Measurements from ENCODE around the gene SH3PXD2A. TPM values are rescaled to one million over a fixed set of nuclear protein-coding genes. Genes with fewer than 3 reads are reported as not detected.
A peak's percentile ranks its signal among the peaks of the same experiment; 100 is the strongest.

Gene SH3PXD2A
- total RNA-seq, 2 experiments from 2014 or later, result 7.8 to 8.5 TPM

- Mint-ChIP-seq H3K9me3 (no peaks in the 10 kb centered on the region), H3K4me1 (ENCODE audit: low read depth) (no peaks in the 10 kb centered on the region), H3K4me3 (no peak overlapping the region), H3K27ac (no peak overlapping the region), H3K36me3 (ENCODE audit: low read depth) (peaks cover 4% of the 10 kb centered on the region), H3K27me3 (ENCODE audit: low read depth) (no peaks in the 10 kb centered on the region)
- intact Hi-C loops (cut with micrococcal nuclease), result no loop called here
- no peak for DNase-seq
- CTCF ChIA-PET, result interaction anchor here (0.8 to 1.3 kb wide), 3 partner anchors 13 to 160 kb away, joined by 3 to 4 read pairs (median 3); no protein-coding TSS in a partner anchor
Observed at GRCh38 chr10:103872137-103872931, 17.0 kb upstream of the SH3PXD2A start.

DNA sequence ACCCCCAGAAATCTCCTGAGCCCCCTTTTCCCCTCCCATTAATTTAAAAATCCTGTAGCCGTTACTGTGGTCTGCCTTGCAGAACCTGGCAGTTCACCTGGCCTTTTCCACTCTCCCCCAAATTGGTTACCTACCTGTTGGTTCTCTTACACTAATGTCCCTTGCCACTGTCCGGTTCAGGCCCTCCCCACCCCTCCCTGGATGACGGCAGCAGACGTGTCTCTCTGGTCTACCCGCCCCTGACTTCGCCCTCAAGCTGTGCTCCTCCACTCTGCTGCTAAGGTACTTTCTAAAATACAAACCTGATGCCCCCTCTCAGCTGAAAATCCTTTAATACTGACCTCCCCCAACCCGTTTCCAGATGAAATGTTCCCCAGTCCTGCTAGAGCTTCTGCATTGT, 15.6 kb upstream of the SH3PXD2A start:
- CTCF ChIA-PET, result interaction anchor here (1.1 kb wide), 1 partner anchor 14 kb away, joined by 3 read pairs; no protein-coding TSS in a partner anchor
- no peak for DNase-seq
- intact Hi-C loops (cut with micrococcal nuclease), result no loop called here
- H3K4me1 Mint-ChIP-seq (ENCODE audit: low read depth), result no peaks in the 10 kb centered on the region
- no peak overlapping the region for H3K4me3 Mint-ChIP-seq
- H3K9me3 Mint-ChIP-seq, result peaks cover 2% of the 10 kb centered on the region
- no peak overlapping the region for H3K27ac Mint-ChIP-seq
- H3K36me3 Mint-ChIP-seq (ENCODE audit: low read depth), result peaks cover 4% of the 10 kb centered on the region
- no peaks in the 10 kb centered on the region for H3K27me3 Mint-ChIP-seq (ENCODE audit: low read depth)

GRCh38 chr10:103870516-103870915, 15.1 kb upstream of the SH3PXD2A start:
- CTCF ChIA-PET, result no interaction called here
- no peaks in the 10 kb centered on the region for H3K27me3 Mint-ChIP-seq (ENCODE audit: low read depth)
- H3K4me1 Mint-ChIP-seq (ENCODE audit: low read depth), result no peaks in the 10 kb centered on the region
- peaks cover 6% of the 10 kb centered on the region for H3K9me3 Mint-ChIP-seq
- no peak overlapping the region for H3K4me3 Mint-ChIP-seq
- H3K36me3 Mint-ChIP-seq (ENCODE audit: low read depth), result peaks cover 4% of the 10 kb centered on the region
- DNase-seq, result no peak
- H3K27ac Mint-ChIP-seq, result no peak overlapping the region
- intact Hi-C loops (cut with micrococcal nuclease), result no loop called here

- DNase-seq, result no peak
- Mint-ChIP-seq H3K36me3 (ENCODE audit: low read depth) (peaks cover 8% of the 10 kb centered on the region), H3K4me1 (ENCODE audit: low read depth) (no peaks in the 10 kb centered on the region), H3K4me3 (no peak overlapping the region), H3K27me3 (ENCODE audit: low read depth) (no peaks in the 10 kb centered on the region), H3K27ac (no peak overlapping the region), H3K9me3 (peaks cover 16% of the 10 kb centered on the region)
- CTCF ChIA-PET, result interaction anchor here (1.1 kb wide), 1 partner anchor 157 kb away, joined by 5 read pairs; no protein-coding TSS in a partner anchor
- intact Hi-C loops (cut with micrococcal nuclease), result no loop called here
Observed at GRCh38 chr10:103869336-103869735, 14.0 kb upstream of the SH3PXD2A start.

GRCh38 chr10:103868200-103868599, 12.8 kb upstream of the SH3PXD2A start:
- no peaks in the 10 kb centered on the region for H3K27me3 Mint-ChIP-seq (ENCODE audit: low read depth)
- DNase-seq, result no peak
- H3K4me3 Mint-ChIP-seq, result no peak overlapping the region
- H3K27ac Mint-ChIP-seq, result no peak overlapping the region
- CTCF ChIA-PET, result interaction anchor here (0.5 to 1.9 kb wide), 3 partner anchors 110 to 156 kb away, joined by 3 to 5 read pairs (median 5); no protein-coding TSS in a partner anchor
- H3K36me3 Mint-ChIP-seq (ENCODE audit: low read depth), result peaks cover 13% of the 10 kb centered on the region
- H3K9me3 Mint-ChIP-seq, result peaks cover 19% of the 10 kb centered on the region
- intact Hi-C loops (cut with micrococcal nuclease), result no loop called here
- H3K4me1 Mint-ChIP-seq (ENCODE audit: low read depth), result no peaks in the 10 kb centered on the region

DNA sequence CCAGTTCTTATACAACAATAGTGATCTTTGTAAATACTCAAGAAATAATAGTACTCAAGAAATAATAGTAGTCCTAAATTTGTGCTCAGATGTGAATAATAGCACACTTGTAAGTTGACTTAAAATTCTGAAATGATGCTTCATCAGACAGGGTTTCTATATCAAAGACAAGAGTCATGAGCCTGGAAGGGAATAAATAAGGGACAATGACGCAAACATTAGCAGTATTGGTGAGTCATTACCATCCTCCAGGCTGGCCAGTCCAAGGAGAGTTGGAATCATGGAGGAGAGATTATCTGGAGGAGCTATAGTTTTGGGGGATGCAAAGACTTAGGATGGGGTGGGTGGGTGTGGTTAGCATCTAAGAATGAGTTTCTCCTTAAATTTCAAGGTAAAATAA, 6.1 kb upstream of the SH3PXD2A start:
- Mint-ChIP-seq H3K27ac (no peak overlapping the region), H3K4me3 (no peak overlapping the region), H3K9me3 (peaks cover 19% of the 10 kb centered on the region), H3K27me3 (ENCODE audit: low read depth) (peaks cover 6% of the 10 kb centered on the region), H3K4me1 (ENCODE audit: low read depth) (no peaks in the 10 kb centered on the region), H3K36me3 (ENCODE audit: low read depth) (peaks cover 9% of the 10 kb centered on the region)
- no peak for DNase-seq
- CTCF ChIA-PET, result interaction anchor here (1.1 to 3.3 kb wide), 5 partner anchors 10 to 188 kb away, joined by 3 to 16 read pairs (median 4); no protein-coding TSS in a partner anchor
- intact Hi-C loops (cut with micrococcal nuclease), result no loop called here

DNA sequence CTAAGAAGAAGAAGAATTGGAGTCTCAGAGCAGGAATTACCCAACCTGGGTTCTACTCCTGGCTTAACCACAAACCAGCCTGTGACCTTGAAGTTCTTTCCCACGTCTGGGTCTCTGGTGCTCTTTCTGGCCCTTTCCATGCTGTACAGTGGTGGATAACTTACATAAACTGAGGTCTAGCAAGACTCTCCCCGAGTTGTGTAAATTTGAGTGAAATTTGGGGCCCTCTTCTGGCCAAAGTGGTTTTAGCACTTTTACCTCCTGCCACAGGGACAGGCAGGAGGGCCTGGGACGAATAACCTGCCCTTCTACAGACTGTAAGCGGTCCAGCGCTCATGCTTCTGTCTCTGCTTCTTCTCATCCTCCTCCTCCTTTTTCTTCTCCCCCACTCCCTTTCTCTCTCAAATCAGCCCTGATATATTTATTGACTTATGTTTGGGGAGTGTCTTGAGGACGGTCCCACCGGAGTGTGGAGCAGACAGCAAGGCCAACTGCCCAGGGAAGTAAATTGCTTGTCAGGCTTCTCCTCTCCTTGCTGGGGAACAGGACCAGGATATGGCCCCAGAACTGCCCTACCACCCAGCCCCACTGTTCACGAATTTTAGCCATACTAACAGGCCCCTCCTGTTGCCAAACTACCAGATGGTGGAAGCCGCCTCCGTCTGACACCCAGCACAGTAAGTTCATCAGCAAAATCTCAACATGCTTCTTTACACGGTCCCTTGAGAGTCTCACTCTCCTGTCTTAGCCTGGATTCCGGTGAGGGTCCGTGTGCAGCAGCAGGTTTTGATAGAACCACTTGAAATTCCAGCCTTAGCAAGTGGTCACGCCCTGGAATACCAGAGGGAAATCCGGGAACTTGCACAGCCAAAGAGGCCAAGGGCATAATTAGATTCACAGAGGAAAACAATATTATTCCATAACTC, 4.0 kb upstream of the SH3PXD2A start:
- CTCF ChIA-PET, result interaction anchor here (0.6 to 3.9 kb wide), 7 partner anchors 11 to 197 kb away, joined by 3 to 51 read pairs (median 4); no protein-coding TSS in a partner anchor
- Mint-ChIP-seq H3K36me3 (ENCODE audit: low read depth) (peaks cover 5% of the 10 kb centered on the region), H3K27ac (no peak overlapping the region), H3K4me1 (ENCODE audit: low read depth) (peaks cover 3% of the 10 kb centered on the region), H3K4me3 (no peak overlapping the region), H3K27me3 (ENCODE audit: low read depth) (peaks cover 17% of the 10 kb centered on the region), H3K9me3 (peaks cover 3% of the 10 kb centered on the region)
- DNase-seq, result peak; percentile 79
- intact Hi-C loops (cut with micrococcal nuclease), result loop anchor here (1.0 to 2.0 kb wide), 4 partner anchors 107 to 261 kb away; no protein-coding TSS in a partner anchor

- H3K27me3 Mint-ChIP-seq (ENCODE audit: low read depth), result peaks cover 27% of the 10 kb centered on the region
- no peak overlapping the region for H3K4me3 Mint-ChIP-seq
- CTCF ChIA-PET, result interaction anchor here (0.5 to 3.9 kb wide), 13 partner anchors 10 to 756 kb away, joined by 3 to 51 read pairs (median 4); no protein-coding TSS in a partner anchor
Observed at GRCh38 chr10:103858360-103858759, 3.0 kb upstream of the SH3PXD2A start.

DNA sequence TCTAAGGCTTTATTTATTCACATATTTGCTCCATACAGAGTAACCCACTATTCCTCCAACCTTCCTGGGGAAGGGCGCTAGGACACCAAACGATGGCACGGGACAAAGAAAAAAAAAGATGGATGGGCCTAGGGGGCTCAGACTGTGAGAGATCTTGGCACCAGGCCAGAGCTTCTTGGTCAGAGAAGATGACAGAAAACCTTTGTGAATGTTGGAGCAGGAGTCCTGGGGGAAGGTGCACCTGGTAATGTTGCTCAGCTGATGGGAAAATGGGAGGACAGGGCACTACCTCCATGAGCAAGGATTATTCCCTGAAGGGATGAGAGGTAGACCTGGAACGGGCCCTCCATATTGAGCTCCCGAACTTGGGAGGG, 1.4 kb upstream of the SH3PXD2A start:
- H3K4me1 Mint-ChIP-seq (ENCODE audit: low read depth), result peaks cover 3% of the 10 kb centered on the region
- peaks cover 29% of the 10 kb centered on the region for H3K27me3 Mint-ChIP-seq (ENCODE audit: low read depth)
- CTCF ChIA-PET, result interaction anchor here (0.6 to 3.9 kb wide), 9 partner anchors 9 to 284 kb away, joined by 3 to 51 read pairs (median 3); no protein-coding TSS in a partner anchor
- intact Hi-C loops (cut with micrococcal nuclease), result no loop called here
- H3K4me3 Mint-ChIP-seq, result no peak overlapping the region
- no peak overlapping the region for H3K27ac Mint-ChIP-seq
- H3K9me3 Mint-ChIP-seq, result no peaks in the 10 kb centered on the region
- no peak for DNase-seq
- H3K36me3 Mint-ChIP-seq (ENCODE audit: low read depth), result no peaks in the 10 kb centered on the region

More at GRCh38 chr10:103858360-103858759, 3.0 kb upstream of the SH3PXD2A start:
- H3K27ac Mint-ChIP-seq, result no peak overlapping the region
- peaks cover 3% of the 10 kb centered on the region for H3K4me1 Mint-ChIP-seq (ENCODE audit: low read depth)
- no peaks in the 10 kb centered on the region for H3K36me3 Mint-ChIP-seq (ENCODE audit: low read depth)
- no peak for DNase-seq
- intact Hi-C loops (cut with micrococcal nuclease), result loop anchor here (2.0 kb wide), 3 partner anchors 106 to 260 kb away; no protein-coding TSS in a partner anchor
- H3K9me3 Mint-ChIP-seq, result no peaks in the 10 kb centered on the region

- peak overlapping the region; percentile 46 for H3K4me3 Mint-ChIP-seq
- H3K4me1 Mint-ChIP-seq (ENCODE audit: low read depth), result peaks cover 3% of the 10 kb centered on the region
- H3K36me3 Mint-ChIP-seq (ENCODE audit: low read depth), result no peaks in the 10 kb centered on the region
- peaks cover 29% of the 10 kb centered on the region for H3K27me3 Mint-ChIP-seq (ENCODE audit: low read depth)
- intact Hi-C loops (cut with micrococcal nuclease), result no loop called here
- no peak overlapping the region for H3K27ac Mint-ChIP-seq
- CTCF ChIA-PET, result interaction anchor here (0.8 to 3.9 kb wide), 7 partner anchors 10 to 144 kb away, joined by 3 to 51 read pairs (median 3); no protein-coding TSS in a partner anchor
- no peaks in the 10 kb centered on the region for H3K9me3 Mint-ChIP-seq
- no peak for DNase-seq
Observed at GRCh38 chr10:103855852-103856796, 748 bp upstream of the SH3PXD2A start.

Measured in activated naive CD4-positive, alpha-beta T cell treated with anti-CD3 and anti-CD28 coated beads for 36 hours (primary cell).